HG03064 (cell line): Measurements from ENCODE around the gene GOT1.

Experiments used
- ATAC-seq: cut with Tn5 transposase; IDR thresholded peaks from one replicate; pipeline ENCODE4 v1.9.1; 2021; ENCODE audit warnings: low read depth; ENCODE audit not compliant: unreplicated experiment

GOT1 gene

GRCh38 chr10:99396471-99396870 is 34.0 kb downstream of the GOT1 start:
- ATAC-seq, result no peak

- no peak for ATAC-seq
These were observed 34.5 kb downstream of the GOT1 start for GRCh38 chr10:99395750-99396445.

GRCh38 chr10:99394761-99395386 is 35.5 kb downstream of the GOT1 start:
- ATAC-seq, result no peak

GRCh38 chr10:99394256-99394655 is 36.2 kb downstream of the GOT1 start:
- no peak for ATAC-seq

- no peak for ATAC-seq
These were observed 36.7 kb downstream of the GOT1 start for GRCh38 chr10:99393683-99394082.

- no peak for ATAC-seq
These were observed 37.4 kb downstream of the GOT1 start for GRCh38 chr10:99393036-99393435.

GRCh38 chr10:99391346-99391745 is 39.1 kb downstream of the GOT1 start:
- ATAC-seq, result no peak

GRCh38 chr10:99389729-99390480 is 40.5 kb downstream of the GOT1 start:
- no peak for ATAC-seq

- ATAC-seq, result no peak
These were observed 42.9 kb downstream of the GOT1 start for GRCh38 chr10:99387541-99387940.

- ATAC-seq, result no peak
These were observed 43.4 kb downstream of the GOT1 start for GRCh38 chr10:99387071-99387470.

- no peak for ATAC-seq
These were observed 48.2 kb downstream of the GOT1 start for GRCh38 chr10:99382176-99382575.

GRCh38 chr10:99375426-99375825 is 55.0 kb downstream of the GOT1 start:
- ATAC-seq, result no peak

- ATAC-seq, result no peak
These were observed 55.5 kb downstream of the GOT1 start for GRCh38 chr10:99374972-99375371.

GRCh38 chr10:99374526-99374925 is 55.9 kb downstream of the GOT1 start:
- ATAC-seq, result no peak

GRCh38 chr10:99372546-99373271 is 57.7 kb downstream of the GOT1 start:
- ATAC-seq, result no peak

GRCh38 chr10:99370993-99371392 is 59.4 kb downstream of the GOT1 start:
- ATAC-seq, result peak; percentile 88

GRCh38 chr10:99369551-99369950 is 60.9 kb downstream of the GOT1 start:
- no peak for ATAC-seq

- ATAC-seq, result no peak
These were observed 61.3 kb downstream of the GOT1 start for GRCh38 chr10:99369126-99369525.

GRCh38 chr10:99368646-99369045 is 61.8 kb downstream of the GOT1 start:
- no peak for ATAC-seq

- ATAC-seq, result no peak
These were observed 63.8 kb downstream of the GOT1 start for GRCh38 chr10:99366666-99367065.

- no peak for ATAC-seq
These were observed 64.7 kb downstream of the GOT1 start for GRCh38 chr10:99365736-99366135.
